Stomach (tissue), 9 donors: ENCODE measurements around the gene TNFRSF14. TPM values are rescaled to one million over a fixed set of nuclear protein-coding genes. Genes with fewer than 3 reads are reported as not detected.

Experiments
- DNase-seq, 2 donors: peaks; one replicate each; pipeline versions ENCODE4 v3.0.0 to v3.0.0-alpha.2; 2013 to 2019
- H3K27ac ChIP-seq, 5 donors: fragments of 200-600 bp in 4 of 5; sonication (generic) in 4 of 5; one replicate each; pipeline ENCODE4 v1.5.1; 2013 to 2019; ENCODE audit warnings: mild to moderate bottlenecking in 1 of 5, moderate library complexity in 1 of 5
- H3K27me3 ChIP-seq, 3 donors: fragments of 200-600 bp; sonication (generic); one replicate each; pipeline ENCODE4 v1.5.1; 2017 to 2019; ENCODE audit warnings: mixed run types in 1 of 3
- H3K36me3 ChIP-seq, 4 donors: fragments of 200-600 bp; sonication (generic); 1 replicate in 3 of 4; 2 replicates in 1 of 4; pipeline ENCODE4 v1.5.1; 2016 to 2019
- H3K4me1 ChIP-seq, 4 donors: fragments of 200-600 bp; sonication (generic); one replicate each; pipeline ENCODE4 v1.5.1; 2016 to 2019
- H3K4me3 ChIP-seq, 4 donors: fragments of 200-600 bp; sonication (generic) in 3 of 4; one replicate each; pipeline ENCODE4 v1.5.1; 2016 to 2019; ENCODE audit warnings: mild to moderate bottlenecking in 1 of 4
- H3K9me3 ChIP-seq, 4 donors: fragments of 200-600 bp; sonication (generic); one replicate each; pipeline ENCODE4 v1.5.1; 2016 to 2019
- CTCF ChIP-seq, 7 experiments: fragments of 450-650 bp in 4 of 7; fragments of 200-600 bp in 3 of 7; sonication (generic) in 3 of 7; IDR thresholded peaks; one replicate each; pipeline ENCODE4 v1.5.1; 2016 to 2019; ENCODE audit warnings: antibody characterized with exemption in 7 of 7, control low read depth in 2 of 7, mild to moderate bottlenecking in 1 of 7
- EP300 ChIP-seq: sonication (generic); formaldehyde crosslinking; IDR thresholded peaks from one replicate; pipeline ENCODE4 v1.6.1; 2017; ENCODE audit warnings: antibody characterized with exemption
- POLR2A ChIP-seq, 4 donors: fragments of 450-650 bp; IDR thresholded peaks; one replicate each; pipeline ENCODE4 v1.6.1; 2016; ENCODE audit warnings: antibody characterized with exemption in 4 of 4, control low read depth in 2 of 4, mild to moderate bottlenecking in 1 of 4, moderate library complexity in 1 of 4
- POLR2AphosphoS5 ChIP-seq, 3 donors: sonication (generic); formaldehyde crosslinking; IDR thresholded peaks; one replicate each; pipeline ENCODE4 v1.6.1; 2016; ENCODE audit warnings: antibody characterized with exemption in 3 of 3
- WGBS, 5 donors: extraction: QIAGEN DNeasy Blood & Tissue Kit in 3 of 5; methylation state at CpG; one replicate each; pipeline versions ENCODE4 v1.1.5 to v1.1.7; 2013 to 2018; 5-methylcytosine and 5-hydroxymethylcytosine counted together
- intact Hi-C: fragments of 100-400 bp; cut with DNase I; formaldehyde crosslinking; loops from one replicate; pipeline ENCODE4 v1.15.1; 2023; ENCODE audit warnings: low total_unique reads
- polyA plus RNA-seq, 3 donors: library from polyadenylated mRNA; stranded (reverse); fragments of 200-250 nt; gene quantifications; one replicate each; pipeline ENCODE4 v1.2.3, GENCODE V29; 2013
- total RNA-seq, 5 donors: library from RNA; depleted of rRNA; stranded (reverse); fragments of >200 nt; gene quantifications; one replicate each; pipeline versions ENCODE4 v1.1.0 to v1.2.3, GENCODE V29; 2014 to 2016
- donor health status: healthy with polysubstance abuse.
- donor health status: Bipolar disorder and iron deficiency.
- donor health status: healthy.

The TNFRSF14 gene
- total and polyA plus RNA-seq, 8 donors: 33.2 to 413 (median 103) TPM

GRCh38 chr1:2598329-2598931, 42.3 kb downstream of the TNFRSF14 start:
- 62 to 83% (median 81%) methylated on average over 3 of the region's 3 CpGs for WGBS, 5 donors
- Histone ChIP-seq H3K9me3 (peaks cover 0 to 13% (median 5%) of the 10 kb centered on the region in 4 donors), H3K27ac (no peak overlapping the region), H3K27me3 (peaks cover 0 to 24% (median 0%) of the 10 kb centered on the region in 3 donors), H3K4me3 (no peak overlapping the region), H3K36me3 (no peaks in the 10 kb centered on the region), H3K4me1 (peaks cover 0 to 13% (median 9%) of the 10 kb centered on the region in 4 donors)
- TF ChIP-seq POLR2AphosphoS5 (IDR thresholded peaks at IDR 0.05): no peak
- no peak for TF ChIP-seq EP300
- TF ChIP-seq POLR2A (IDR thresholded peaks at IDR 0.05): no peak
- no peak for TF ChIP-seq CTCF (IDR thresholded peaks at IDR 0.05)
- DNase-seq: no peak
- intact Hi-C loops: no loop called here

DNA sequence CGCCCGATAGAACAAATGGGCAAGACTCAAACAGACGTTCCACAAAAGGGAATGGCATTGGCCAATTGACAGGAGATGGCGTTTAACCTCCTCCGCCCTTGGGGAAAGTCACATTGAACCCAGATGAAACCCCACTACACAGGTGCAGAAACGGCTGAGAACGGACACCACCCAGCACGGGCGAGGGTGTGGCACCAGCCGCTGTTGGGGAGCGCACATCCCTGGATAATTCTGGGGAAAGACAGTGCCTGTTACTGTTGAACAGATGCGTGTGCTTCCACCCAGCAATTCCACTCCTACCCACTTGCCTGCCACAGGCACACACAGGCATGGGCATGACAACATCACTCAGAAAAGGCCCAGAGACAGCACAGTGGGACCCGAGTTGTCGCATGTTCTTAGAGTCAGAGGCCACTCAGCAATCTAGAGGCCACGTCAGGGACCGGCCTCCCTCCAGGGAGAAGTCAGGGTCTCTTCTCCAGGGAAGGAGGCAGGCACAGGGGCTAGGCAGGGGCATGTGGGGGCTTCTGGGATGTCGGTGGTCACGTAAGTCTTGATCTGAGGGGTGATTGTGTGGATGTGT, 45.6 kb downstream of the TNFRSF14 start:
- no peaks in the 10 kb centered on the region for H3K4me1 ChIP-seq
- no peak overlapping the region for H3K27ac ChIP-seq
- H3K27me3 ChIP-seq: peaks cover 0 to 51% (median 4%) of the 10 kb centered on the region in 3 donors
- DNase-seq: no peak
- H3K4me3 ChIP-seq: no peak overlapping the region
- TF ChIP-seq CTCF (IDR thresholded peaks at IDR 0.05) (no peak), POLR2A (IDR thresholded peaks at IDR 0.05) (no peak), POLR2AphosphoS5 (IDR thresholded peaks at IDR 0.05) (no peak), EP300 (no peak)
- no peaks in the 10 kb centered on the region for H3K36me3 ChIP-seq
- intact Hi-C loops: no loop called here
- 81 to 89% (median 84%) methylated on average over 15 to 18 of the region's 18 CpGs for WGBS, 5 donors
- peaks cover 0 to 13% (median 5%) of the 10 kb centered on the region in 4 donors for H3K9me3 ChIP-seq

- intact Hi-C loops: no loop called here
- 72 to 86% (median 79%) methylated on average over 15 of the region's 15 CpGs for WGBS, 5 donors
- Histone ChIP-seq H3K27me3 (peaks cover 0 to 56% (median 4%) of the 10 kb centered on the region in 3 donors), H3K9me3 (peaks cover 0 to 13% (median 5%) of the 10 kb centered on the region in 4 donors), H3K36me3 (no peaks in the 10 kb centered on the region), H3K4me3 (no peak overlapping the region), H3K4me1 (peaks cover 0 to 4% (median 0%) of the 10 kb centered on the region in 4 donors), H3K27ac (no peak overlapping the region)
- DNase-seq: no peak
- no peak for TF ChIP-seq CTCF (IDR thresholded peaks at IDR 0.05)
Measured at GRCh38 chr1:2602311-2602835, 46.2 kb downstream of the TNFRSF14 start.

- no peak overlapping the region for H3K27ac ChIP-seq
- intact Hi-C loops: no loop called here
Measured at GRCh38 chr1:2602866-2603520, 46.8 kb downstream of the TNFRSF14 start.

More at GRCh38 chr1:2602866-2603520, 46.8 kb downstream of the TNFRSF14 start:
- DNase-seq: no peak
- TF ChIP-seq POLR2A (IDR thresholded peaks at IDR 0.05) (no peak), EP300 (no peak), POLR2AphosphoS5 (IDR thresholded peaks at IDR 0.05) (no peak), CTCF (IDR thresholded peaks at IDR 0.05) (no peak)
- WGBS, 5 donors: 72 to 81% (median 78%) methylated on average over 15 to 18 of the region's 18 CpGs
- H3K27me3 ChIP-seq: peaks cover 0 to 56% (median 4%) of the 10 kb centered on the region in 3 donors
- H3K9me3 ChIP-seq: peaks cover 0 to 9% (median 4%) of the 10 kb centered on the region in 4 donors
- peaks cover 0 to 10% (median 0%) of the 10 kb centered on the region in 4 donors for H3K4me1 ChIP-seq
- no peak overlapping the region for H3K4me3 ChIP-seq
- no peaks in the 10 kb centered on the region for H3K36me3 ChIP-seq
